PC-9 (cell line): ENCODE measurements around the gene MTFMT.

Source experiments
- CTCF ChIP-seq: fragments of 200-600 bp; sonication (generic); conservative IDR thresholded peaks from 2 replicates; pipeline ENCODE4 v1.6.1; 2017; ENCODE audit warnings: mixed run types, antibody characterized with exemption, mild to moderate bottlenecking, moderate library complexity
- EZH2 ChIP-seq: fragments of 200-600 bp; sonication (generic); IDR thresholded peaks from 2 replicates; pipeline ENCODE4 v1.8.0; 2017; ENCODE audit warnings: antibody characterized with exemption, low read depth

DNA sequence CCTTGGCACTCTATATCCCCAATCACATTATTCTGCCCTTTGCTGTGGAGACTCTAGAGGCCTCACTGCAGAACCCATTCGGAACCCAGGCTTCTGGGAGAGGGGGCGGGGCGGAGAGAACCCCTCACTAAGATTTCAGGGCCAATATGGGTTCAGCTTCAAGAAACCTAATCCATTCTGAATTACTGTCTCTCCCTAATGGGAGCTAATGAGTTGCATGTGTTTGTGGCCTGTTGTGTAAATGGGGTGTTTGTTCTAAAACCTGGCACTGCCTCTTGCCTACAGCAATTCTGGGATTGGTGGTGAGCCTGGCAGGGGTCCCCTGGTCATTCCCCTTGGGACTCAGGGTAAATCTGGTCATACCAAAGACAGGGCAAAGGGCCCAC lies 39.0 kb upstream of the MTFMT start:
- no peak for TF ChIP-seq CTCF
- TF ChIP-seq EZH2, result no peak
